KG1 (cell line): ENCODE data around the gene CSNK2A2.

ENCODE experiments used
- DNase-seq: peaks from one replicate; lab custom pipeline; 2025; lab: John Stamatoyannopoulos, UW

Gene CSNK2A2

GRCh38 chr16:58198803-58199411 lies 1.0 kb upstream of the CSNK2A2 start:
- no peak for DNase-seq

GRCh38 chr16:58197314-58198012 lies 443 bp downstream of the CSNK2A2 start:
- no peak for DNase-seq

GRCh38 chr16:58196898-58197313 lies 1.0 kb downstream of the CSNK2A2 start:
- no peak for DNase-seq

- DNase-seq, result no peak
Measured at GRCh38 chr16:58195771-58196170, 2.1 kb downstream of the CSNK2A2 start.

GRCh38 chr16:58195344-58195743 lies 2.6 kb downstream of the CSNK2A2 start:
- no peak for DNase-seq

- DNase-seq, result no peak
Measured at GRCh38 chr16:58194790-58195189, 3.1 kb downstream of the CSNK2A2 start.

GRCh38 chr16:58187665-58188421 lies 10.1 kb downstream of the CSNK2A2 start:
- no peak for DNase-seq

- DNase-seq, result no peak
Measured at GRCh38 chr16:58187092-58187491, 10.8 kb downstream of the CSNK2A2 start.

- DNase-seq, result no peak
Measured at GRCh38 chr16:58186176-58186944, 11.5 kb downstream of the CSNK2A2 start.

GRCh38 chr16:58177353-58177710 lies 20.6 kb downstream of the CSNK2A2 start:
- no peak for DNase-seq

- DNase-seq, result no peak
Measured at GRCh38 chr16:58176608-58177352, 21.1 kb downstream of the CSNK2A2 start.

- DNase-seq, result no peak
Measured at GRCh38 chr16:58170223-58170622, 27.7 kb downstream of the CSNK2A2 start.

GRCh38 chr16:58160855-58161254 lies 37.1 kb downstream of the CSNK2A2 start:
- DNase-seq, result no peak

GRCh38 chr16:58158725-58159124 lies 39.2 kb downstream of the CSNK2A2 start:
- no peak for DNase-seq

- DNase-seq, result no peak
Measured at GRCh38 chr16:58157951-58158540, 39.9 kb downstream of the CSNK2A2 start.

- no peak for DNase-seq
Measured at GRCh38 chr16:58157239-58157638, 40.7 kb downstream of the CSNK2A2 start.

- DNase-seq, result no peak
Measured at GRCh38 chr16:58155839-58156238, 42.1 kb downstream of the CSNK2A2 start.

GRCh38 chr16:58154345-58154744 lies 43.6 kb downstream of the CSNK2A2 start:
- no peak for DNase-seq

GRCh38 chr16:58152246-58152868 lies 45.5 kb downstream of the CSNK2A2 start:
- DNase-seq, result no peak

GRCh38 chr16:58148526-58148925 lies 49.4 kb downstream of the CSNK2A2 start:
- no peak for DNase-seq

- DNase-seq, result no peak
Measured at GRCh38 chr16:58148099-58148498, 49.8 kb downstream of the CSNK2A2 start.
